ENCODE measurements around the gene LRATD1. TPM values are rescaled to one million over a fixed set of nuclear protein-coding genes. Genes with fewer than 3 reads are reported as not detected.
"Not testable (repeated sequence)": the region's sequence is repeated elsewhere in the genome, so short reads cannot be mapped to it uniquely, and the experiment has no call there.

Gene LRATD1, protein sequence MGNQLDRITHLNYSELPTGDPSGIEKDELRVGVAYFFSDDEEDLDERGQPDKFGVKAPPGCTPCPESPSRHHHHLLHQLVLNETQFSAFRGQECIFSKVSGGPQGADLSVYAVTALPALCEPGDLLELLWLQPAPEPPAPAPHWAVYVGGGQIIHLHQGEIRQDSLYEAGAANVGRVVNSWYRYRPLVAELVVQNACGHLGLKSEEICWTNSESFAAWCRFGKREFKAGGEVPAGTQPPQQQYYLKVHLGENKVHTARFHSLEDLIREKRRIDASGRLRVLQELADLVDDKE
- total RNA-seq (2014; rRNA removed; shearing (Covaris generic)), result 0.18 and 0.21 TPM in 2 replicates
- polyA plus RNA-seq (2015; cell fraction: cytosol; rRNA removed), result 0.04 and 0.18 TPM in 2 replicates
- polyA plus RNA-seq (2015; cell fraction: nucleus; rRNA removed), result 0.35 and 0.47 TPM in 2 replicates

DNA sequence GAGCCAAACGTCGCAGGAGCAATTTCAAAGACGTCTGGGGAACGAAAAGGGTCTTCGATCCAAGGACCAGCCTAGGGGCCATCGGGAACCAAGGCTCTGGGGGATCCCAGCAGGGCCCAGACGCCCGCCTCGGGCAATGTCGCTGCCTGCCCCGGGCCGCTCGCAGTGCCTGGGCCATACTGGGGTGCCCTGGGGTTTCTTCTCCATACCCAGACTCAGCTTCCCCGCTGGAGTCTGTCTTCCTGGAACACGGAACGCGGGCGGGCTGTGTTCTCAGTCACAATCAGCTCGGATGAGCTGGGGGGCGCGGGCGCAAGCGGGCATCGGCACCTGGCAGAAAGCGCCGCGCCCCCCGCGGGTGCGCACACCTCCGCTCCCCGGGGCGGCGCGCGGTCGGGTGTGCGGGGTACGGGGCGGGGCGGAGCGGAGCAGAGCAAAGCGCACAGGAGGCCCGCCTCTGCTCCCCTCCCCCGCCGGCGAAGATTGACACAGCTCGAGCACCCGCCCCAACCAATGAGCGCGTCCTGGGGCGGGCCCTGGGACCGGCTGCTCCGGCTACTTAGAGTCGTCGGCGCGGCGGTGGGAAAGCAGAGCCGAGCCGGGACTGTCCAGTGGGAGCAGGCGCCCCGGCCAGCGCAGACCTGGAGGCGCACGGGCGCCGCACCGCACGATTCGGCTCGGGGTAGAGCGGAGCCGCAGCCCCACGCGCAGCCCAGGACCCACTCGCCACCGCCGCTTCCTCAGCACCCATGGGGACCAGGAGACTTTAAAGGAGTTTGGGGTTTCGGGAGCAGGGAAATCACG lies at the start of gene LRATD1:
Gene LRATD1 (plus strand): TSS at position 585 of the 804 bp plus-strand sequence. CDS start 1,263 bp downstream, outside the sequence.
- DNase-seq (ENCODE audit: low read depth, low spot score), result peak; percentile 74
- in situ Hi-C loops (cut with HindIII; ENCODE audit: low pct_unique_long_range_greater_than_20kb, low sequenced_read_pairs), result no loop called here

DNA sequence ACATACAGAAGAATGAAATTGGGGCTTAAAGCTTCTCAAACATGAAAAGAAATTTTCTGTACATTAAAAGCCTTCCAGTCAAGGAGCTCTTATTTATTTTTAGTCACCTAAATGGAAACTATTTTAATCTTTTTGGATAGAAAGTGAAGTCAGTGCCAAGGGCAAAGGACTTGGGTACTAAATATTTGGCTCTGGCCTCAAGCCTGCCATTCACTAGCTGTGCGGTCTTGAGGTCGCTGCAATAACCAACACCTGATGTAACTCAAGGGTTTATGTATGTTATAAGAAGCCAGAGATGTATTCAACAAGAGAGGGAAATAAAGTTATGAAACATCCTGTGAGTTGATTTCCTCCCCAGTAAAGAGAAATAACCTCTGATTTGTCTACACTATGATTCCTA lies 49.5 kb upstream of the LRATD1 start:
- in situ Hi-C loops (cut with HindIII; ENCODE audit: low pct_unique_long_range_greater_than_20kb, low sequenced_read_pairs), result no loop called here
- DNase-seq (ENCODE audit: low read depth, low spot score), result no peak

DNA sequence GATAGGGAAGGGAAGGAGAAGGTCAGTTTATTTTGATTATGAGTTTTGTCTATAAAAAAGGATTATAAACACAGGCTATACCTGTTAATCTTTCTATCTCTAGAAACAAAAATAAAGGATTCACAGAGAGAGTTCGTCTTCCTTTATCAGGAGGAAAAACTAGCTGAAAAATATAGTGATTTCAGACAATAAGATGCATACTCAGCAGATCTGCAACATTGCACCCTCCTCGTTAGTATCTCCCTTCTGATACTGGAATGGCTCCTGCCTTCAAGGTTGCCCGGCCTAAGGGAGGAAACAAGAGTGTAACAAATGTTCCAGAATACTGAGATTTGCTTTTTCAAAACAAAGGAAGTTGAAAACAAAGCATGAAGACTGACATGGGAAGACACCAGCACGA lies 48.7 kb upstream of the LRATD1 start:
- DNase-seq (ENCODE audit: low read depth, low spot score), result no peak
- in situ Hi-C loops (cut with HindIII; ENCODE audit: low pct_unique_long_range_greater_than_20kb, low sequenced_read_pairs), result no loop called here

DNA sequence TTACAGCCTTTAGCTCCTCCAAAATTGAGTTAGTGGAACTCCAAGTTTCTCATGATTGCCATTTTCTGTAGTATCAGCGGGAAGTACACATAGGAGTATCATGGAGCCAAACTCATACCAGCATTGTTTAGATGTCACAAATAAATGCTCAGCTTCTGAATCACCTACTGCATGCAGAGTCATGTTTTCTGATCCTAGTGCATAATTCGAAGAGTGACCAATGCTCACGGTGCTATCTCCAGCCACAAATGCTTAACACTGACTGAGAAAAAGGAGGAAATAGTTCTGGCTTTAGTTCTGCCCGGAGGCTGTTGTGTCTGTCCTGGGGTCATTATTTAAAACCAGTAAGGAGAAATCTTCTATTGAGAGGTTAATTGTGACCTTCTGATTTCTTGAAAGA lies 45.4 kb upstream of the LRATD1 start:
- in situ Hi-C loops (cut with HindIII; ENCODE audit: low pct_unique_long_range_greater_than_20kb, low sequenced_read_pairs), result no loop called here
- no peak for DNase-seq (ENCODE audit: low read depth, low spot score)

DNA sequence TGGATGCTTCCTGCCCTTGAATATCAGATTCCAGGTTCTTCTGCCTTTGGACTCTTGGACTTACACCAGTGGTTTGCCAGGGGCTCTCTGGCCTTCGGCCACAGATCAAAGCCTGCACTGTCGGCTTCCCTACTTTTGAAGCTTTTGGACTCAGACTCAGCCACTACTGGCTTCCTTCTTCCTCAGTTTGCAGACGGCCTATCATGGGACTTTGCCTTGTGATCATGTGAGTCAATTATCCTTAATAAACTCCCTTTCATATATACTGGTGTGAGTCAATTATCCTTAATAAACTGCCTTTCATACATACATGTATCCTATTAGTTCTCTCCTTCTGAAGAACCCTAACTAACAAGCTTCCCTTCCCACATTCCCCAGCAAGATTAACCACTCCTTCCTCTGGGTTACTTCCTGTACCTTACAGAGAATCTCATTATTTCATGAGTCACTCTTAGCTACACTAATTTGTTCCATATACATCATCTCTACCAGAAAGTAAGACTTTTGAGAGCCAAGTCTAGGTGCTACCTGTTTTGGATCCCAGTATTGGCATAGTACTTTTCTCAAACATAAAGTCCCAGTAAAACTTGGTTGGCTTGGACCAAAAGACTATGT lies 31.3 kb upstream of the LRATD1 start:
- no peak for DNase-seq (ENCODE audit: low read depth, low spot score)
- in situ Hi-C loops (cut with HindIII; ENCODE audit: low pct_unique_long_range_greater_than_20kb, low sequenced_read_pairs), result no loop called here

DNA sequence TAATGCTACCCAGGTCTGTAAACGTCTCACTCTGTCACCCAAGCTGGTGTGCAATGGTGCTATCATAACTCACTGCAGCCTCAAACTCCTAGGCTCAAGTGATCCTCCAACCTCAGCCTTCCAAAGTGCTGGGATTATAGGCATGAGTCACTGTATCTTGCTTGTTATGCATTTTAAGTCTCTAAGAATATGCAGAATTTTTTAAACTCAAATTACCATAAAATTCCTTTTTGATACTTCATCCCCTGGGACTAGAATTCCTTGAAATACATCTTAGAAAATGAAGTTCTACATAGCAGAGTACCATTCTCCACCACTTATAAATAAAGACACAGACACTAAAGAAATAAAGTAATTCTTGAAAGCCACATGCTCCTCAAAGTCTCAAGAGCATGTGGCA lies 30.2 kb upstream of the LRATD1 start:
- DNase-seq (ENCODE audit: low read depth, low spot score), result no peak
- in situ Hi-C loops (cut with HindIII; ENCODE audit: low pct_unique_long_range_greater_than_20kb, low sequenced_read_pairs), result no loop called here

DNA sequence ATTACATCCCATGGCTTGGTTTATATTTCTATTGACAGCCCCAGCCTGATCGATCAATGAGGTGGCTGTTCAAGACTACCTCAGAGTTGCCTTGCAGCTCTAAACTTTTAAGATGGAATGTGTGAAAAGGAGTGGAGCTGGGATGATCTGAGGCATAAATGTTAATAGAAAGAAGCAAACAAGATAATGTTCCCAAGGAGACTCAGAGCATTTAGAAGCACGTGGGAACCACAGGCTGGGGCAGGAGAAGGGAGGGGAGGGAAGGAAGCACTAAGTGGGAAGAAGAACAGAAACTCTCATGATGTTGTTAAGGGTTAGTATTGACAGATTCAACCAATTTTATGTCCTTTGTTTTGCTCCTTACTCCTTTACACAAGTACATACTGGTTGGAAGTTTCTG lies 28.8 kb upstream of the LRATD1 start:
- no peak for DNase-seq (ENCODE audit: low read depth, low spot score)
- in situ Hi-C loops (cut with HindIII; ENCODE audit: low pct_unique_long_range_greater_than_20kb, low sequenced_read_pairs), result no loop called here

DNA sequence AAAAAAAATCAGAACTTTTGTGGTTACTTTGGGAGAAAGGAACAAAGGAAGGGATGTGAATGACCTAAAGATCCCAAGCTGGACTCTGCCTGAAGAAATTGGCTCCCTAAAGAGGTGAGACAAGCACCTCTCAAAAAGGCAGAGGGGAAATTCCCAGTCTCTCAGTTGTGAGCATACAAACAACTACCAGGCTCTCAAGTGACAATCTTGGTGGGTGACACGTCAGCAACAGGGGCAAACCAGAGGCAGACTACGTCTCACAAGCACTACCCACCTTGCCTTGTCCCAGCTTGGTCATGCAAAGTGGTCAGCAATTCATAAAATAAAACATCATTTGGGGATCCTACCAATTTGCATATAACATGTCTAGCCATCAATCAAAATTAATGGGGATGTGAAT lies 24.3 kb upstream of the LRATD1 start:
- in situ Hi-C loops (cut with HindIII; ENCODE audit: low pct_unique_long_range_greater_than_20kb, low sequenced_read_pairs), result no loop called here
- no peak for DNase-seq (ENCODE audit: low read depth, low spot score)

DNA sequence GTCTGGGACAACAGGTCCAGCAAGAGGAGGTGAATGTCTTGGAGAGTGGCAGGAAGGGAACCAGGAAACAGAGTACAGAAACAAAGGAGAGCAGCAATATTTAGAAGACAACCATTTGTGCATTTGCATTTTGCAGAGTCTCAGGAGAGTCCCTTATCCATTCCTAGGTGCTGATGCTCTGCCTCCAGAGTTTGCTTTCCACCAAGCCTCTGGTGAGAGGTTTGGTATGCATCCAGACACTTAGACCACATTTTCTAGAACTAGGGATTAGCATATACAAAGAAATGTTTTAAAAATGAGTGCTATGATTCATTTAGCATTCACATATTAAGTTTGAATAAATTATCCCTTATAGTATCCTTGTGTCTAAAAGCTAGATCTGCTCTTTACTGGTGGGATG lies 18.5 kb upstream of the LRATD1 start:
- DNase-seq (ENCODE audit: low read depth, low spot score), result no peak
- in situ Hi-C loops (cut with HindIII; ENCODE audit: low pct_unique_long_range_greater_than_20kb, low sequenced_read_pairs), result no loop called here

DNA sequence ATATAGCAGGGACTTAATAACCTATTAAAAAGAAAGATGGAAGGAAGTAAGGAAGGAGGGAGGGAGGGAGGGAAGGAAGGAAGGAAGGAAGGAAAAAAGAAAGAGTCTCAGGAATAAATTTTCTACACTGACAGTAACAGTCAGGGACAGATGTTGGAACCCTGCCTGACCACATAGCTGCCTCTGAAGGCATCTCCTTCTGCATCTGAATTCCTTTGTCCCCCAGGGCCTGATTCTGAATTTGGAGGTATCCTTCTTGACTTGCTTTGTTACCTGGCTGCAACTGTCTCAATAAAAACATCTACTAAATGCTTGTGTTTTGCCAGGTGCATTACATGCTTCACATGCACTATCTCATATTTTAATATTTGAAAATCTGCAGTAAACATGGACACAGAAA lies 17.4 kb upstream of the LRATD1 start:
- in situ Hi-C loops (cut with HindIII; ENCODE audit: low pct_unique_long_range_greater_than_20kb, low sequenced_read_pairs), result no loop called here

DNA sequence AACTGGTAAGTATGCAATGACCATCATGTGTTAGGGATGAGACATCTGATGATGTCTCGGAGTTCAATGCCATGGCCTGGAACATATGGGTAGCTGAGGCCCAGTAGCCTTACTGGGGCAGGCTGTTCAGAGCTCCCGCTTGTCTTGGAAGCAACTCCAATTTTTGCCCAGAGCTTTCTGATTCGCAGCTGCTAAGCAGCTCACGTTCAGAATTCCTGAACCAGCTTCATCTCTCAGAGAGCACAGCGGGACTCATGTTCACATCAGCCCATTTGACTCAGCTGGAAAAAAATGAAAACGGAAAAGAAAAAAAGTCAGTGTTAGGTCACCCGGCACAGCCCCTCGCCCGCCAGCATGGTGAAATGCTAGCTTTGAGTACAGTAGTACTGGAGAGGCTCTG lies 16.8 kb upstream of the LRATD1 start:
- in situ Hi-C loops (cut with HindIII; ENCODE audit: low pct_unique_long_range_greater_than_20kb, low sequenced_read_pairs), result no loop called here
- no peak for DNase-seq (ENCODE audit: low read depth, low spot score)

More for the DNA sequence above, 17.4 kb upstream of the LRATD1 start:
- DNase-seq (ENCODE audit: low read depth, low spot score), result no peak

DNA sequence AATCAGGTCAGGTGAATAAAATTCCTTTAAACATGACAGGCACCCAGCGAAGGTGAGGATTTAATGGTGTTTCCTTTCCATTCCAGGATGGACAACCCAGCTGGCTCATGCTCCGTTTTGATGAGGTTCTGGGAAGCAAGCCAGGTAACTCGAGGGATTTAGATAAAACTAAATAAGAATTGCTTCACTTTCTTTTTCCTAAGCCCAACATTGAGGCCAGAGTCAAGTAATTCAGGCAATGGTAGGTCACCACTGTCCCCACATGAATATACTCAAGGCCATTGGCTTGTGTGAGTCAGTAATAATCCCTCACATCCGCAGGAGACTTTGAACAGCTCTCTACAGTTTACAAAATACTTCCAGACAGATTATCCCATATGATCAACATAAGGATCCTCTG lies 16.2 kb upstream of the LRATD1 start:
- no peak for DNase-seq (ENCODE audit: low read depth, low spot score)
- in situ Hi-C loops (cut with HindIII; ENCODE audit: low pct_unique_long_range_greater_than_20kb, low sequenced_read_pairs), result no loop called here

DNA sequence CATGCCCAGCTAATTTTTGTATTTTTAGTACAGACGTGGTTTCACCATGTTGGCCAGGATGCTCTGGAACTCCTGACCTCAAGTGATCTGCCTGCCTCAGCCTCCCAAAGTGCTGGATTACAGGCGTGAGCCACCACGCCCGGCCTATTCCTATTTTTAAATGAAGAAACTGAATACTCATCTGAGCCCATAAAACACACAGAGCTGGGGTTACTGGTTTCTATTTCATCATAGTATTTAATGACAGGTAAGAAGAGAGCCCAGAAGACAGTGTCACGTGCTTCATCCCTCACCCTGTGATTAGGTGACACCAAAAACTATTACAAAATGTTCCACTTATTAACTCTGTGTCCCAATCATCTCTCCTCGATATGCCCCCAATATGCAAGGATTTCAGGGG lies 15.6 kb upstream of the LRATD1 start:
- in situ Hi-C loops (cut with HindIII; ENCODE audit: low pct_unique_long_range_greater_than_20kb, low sequenced_read_pairs), result no loop called here
- DNase-seq (ENCODE audit: low read depth, low spot score), result no peak

DNA sequence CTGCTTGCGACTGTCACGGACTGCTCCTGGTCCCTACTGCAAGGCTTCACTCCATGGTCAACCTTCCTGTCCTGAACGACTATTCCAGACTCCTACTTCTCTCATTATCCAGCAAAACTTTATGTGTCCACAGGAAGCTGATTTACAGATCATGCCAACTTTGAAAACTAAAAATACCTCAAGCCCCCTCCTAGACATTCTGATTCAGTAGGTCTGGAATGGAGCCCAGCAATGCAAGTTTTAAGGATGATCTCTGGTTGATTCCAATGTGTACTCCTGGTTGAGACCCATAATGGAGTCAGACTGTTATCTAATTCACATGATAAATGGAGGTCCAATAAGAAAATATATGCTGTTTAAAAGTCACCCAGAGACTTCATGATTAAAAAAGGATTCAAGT lies 13.1 kb upstream of the LRATD1 start:
- in situ Hi-C loops (cut with HindIII; ENCODE audit: low pct_unique_long_range_greater_than_20kb, low sequenced_read_pairs), result no loop called here
- DNase-seq (ENCODE audit: low read depth, low spot score), result no peak

DNA sequence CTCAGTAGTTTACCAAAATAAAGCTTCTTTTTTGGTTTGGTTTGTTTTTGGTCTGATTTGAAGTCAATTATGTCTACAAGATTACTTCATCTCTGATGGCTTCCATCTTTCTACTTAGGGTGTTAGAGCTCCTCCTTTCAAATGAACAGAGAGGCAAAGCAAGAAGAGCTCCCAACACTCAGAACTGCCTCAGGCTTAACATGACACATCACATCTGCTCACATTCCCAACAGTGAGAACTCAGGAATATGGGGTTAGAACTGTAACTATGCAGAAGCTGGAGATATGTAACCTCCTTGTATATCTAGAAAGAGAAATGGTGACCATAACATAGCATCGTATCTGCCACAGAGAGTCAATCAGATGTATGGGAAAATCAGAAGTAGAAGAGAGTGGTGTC lies 11.4 kb upstream of the LRATD1 start:
- no peak for DNase-seq (ENCODE audit: low read depth, low spot score)
- in situ Hi-C loops (cut with HindIII; ENCODE audit: low pct_unique_long_range_greater_than_20kb, low sequenced_read_pairs), result no loop called here

DNA sequence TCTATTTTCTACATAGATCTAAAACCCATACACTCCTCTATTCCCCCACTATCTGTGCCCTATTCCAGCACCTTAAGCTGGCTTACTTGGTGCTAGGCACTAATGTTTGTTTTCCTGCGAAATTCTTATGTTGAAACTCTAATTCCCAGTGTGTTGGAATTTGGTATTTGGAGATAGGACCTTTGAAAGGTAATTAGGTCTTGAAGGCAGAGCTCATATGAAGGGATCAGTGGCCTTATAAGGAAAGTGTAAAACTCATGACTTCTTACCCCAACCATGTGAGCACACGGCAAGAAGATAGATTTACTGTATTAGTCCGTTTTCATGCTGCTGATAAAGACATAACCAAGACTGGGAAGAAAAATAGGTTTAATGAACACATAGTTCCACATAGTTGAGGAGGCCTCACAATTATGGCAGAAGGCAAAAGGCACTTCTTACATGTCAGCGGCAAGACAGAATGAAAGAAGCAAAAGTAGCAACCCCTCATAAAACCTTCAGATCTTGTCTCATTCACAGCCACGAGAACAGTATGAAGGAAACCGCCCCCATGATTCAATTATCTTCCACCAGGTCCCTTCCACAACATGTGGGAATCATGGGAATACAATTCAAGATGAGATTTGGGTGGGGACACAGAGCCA lies 10.5 kb upstream of the LRATD1 start:
- no peak for DNase-seq (ENCODE audit: low read depth, low spot score)
- in situ Hi-C loops (cut with HindIII; ENCODE audit: low pct_unique_long_range_greater_than_20kb, low sequenced_read_pairs), result no loop called here

DNA sequence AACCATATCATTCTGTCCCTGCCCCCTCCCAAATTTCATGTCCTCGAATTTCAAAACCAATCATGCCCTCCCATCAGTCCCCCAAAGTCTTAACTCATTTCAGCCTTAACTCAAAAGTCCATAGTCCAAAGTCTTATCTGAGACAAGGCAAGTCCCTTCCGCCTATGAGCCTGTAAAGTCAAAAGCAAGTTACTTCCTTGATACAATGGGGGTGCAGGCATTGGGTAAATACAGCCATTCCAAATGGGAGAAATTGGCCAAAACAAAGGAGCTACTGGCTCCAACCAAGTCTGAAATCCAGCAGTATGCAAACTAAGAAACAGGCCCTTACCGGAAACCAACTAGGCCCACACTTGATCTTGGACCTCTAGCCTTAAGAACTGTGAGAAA lies 10.0 kb upstream of the LRATD1 start:
- in situ Hi-C loops (cut with HindIII; ENCODE audit: low pct_unique_long_range_greater_than_20kb, low sequenced_read_pairs); DNase-seq (ENCODE audit: low read depth, low spot score): not testable (repeated sequence)

DNA sequence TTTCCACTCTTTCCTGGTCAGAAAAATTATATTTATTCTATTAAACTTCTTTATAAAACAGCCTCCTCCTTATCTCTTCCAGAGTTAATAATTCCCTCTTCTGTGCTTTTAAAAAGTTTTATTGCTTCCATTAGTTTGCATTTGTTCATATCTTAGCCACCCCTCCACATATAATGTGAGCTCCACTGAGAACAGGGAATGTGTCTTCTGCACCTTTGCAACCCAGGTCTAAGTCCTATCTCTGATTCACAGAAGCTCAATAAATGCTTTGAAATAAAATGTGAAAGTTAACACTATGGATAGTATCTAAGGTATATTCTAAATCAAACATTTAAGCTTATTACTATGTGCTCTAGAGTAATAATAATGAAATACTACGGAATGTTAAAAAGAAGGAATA lies 9.3 kb upstream of the LRATD1 start:
- in situ Hi-C loops (cut with HindIII; ENCODE audit: low pct_unique_long_range_greater_than_20kb, low sequenced_read_pairs), result no loop called here
- no peak for DNase-seq (ENCODE audit: low read depth, low spot score)

All from SK-MEL-5 (cell line).